Measurements from ENCODE around the gene DNER. TPM values are rescaled to one million over a fixed set of nuclear protein-coding genes. Genes with fewer than 3 reads are reported as not detected.
"Not testable (repeated sequence)": the region's sequence is repeated elsewhere in the genome, so short reads cannot be mapped to it uniquely, and the experiment has no call there.

The DNER gene
- total and polyA plus RNA-seq, 2 experiments from 2014 or later: 0.39 to 0.65 TPM

DNA sequence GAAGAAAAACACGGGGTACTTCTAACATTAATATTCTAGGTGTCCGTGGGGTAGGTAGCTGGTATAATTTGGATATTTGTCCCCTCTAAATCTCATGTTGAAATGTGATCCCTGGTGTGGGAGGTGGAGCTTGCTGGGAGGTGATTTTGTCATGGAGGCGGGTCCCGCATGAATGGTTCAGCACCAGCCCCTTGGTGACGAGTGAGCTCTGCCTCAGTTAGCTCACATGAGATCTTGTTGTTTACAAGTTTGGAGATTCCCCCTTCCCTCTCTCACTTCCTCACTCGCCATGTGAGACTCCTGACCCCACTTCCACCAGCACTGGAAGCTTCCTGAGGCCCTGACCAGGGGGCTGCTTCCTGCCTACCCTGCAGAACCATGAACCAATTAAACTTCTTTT, 35.4 kb upstream of the DNER start:
- H3K9me3 ChIP-seq (ENCODE audit: low read depth): no peaks in the 10 kb centered on the region
- no peak overlapping the region for H3K27ac ChIP-seq
- no peaks in the 10 kb centered on the region for H3F3A ChIP-seq (ENCODE audit: insufficient read depth)
- WGBS, 2 experiments (ENCODE audit: low coverage in 1 of 2, low lambda C conversion rate in 2 of 2, missing lambda C conversion rate in 2 of 2): 89 to 94% methylated on average over 6 of the region's 6 CpGs
- in situ Hi-C loops (cut with MboI): no loop called here
- H2AFZ ChIP-seq: no peak overlapping the region
- H4K20me1 ChIP-seq (ENCODE audit: insufficient read depth): no peaks in the 10 kb centered on the region
- no peaks in the 10 kb centered on the region for H3K79me2 ChIP-seq (ENCODE audit: insufficient read depth)
- no peak overlapping the region for H3K4me2 ChIP-seq (ENCODE audit: unreplicated experiment)
- no peaks in the 10 kb centered on the region for H3K36me3 ChIP-seq (ENCODE audit: low read depth)
- no peaks in the 10 kb centered on the region for H3K4me1 ChIP-seq (ENCODE audit: insufficient read depth)
- TF ChIP-seq EZH2 (IDR thresholded peaks at IDR 0.05; ENCODE audit: insufficient read depth, poor library complexity, severe bottlenecking): no peak
- no peak for TF ChIP-seq EZH2phosphoT487 (IDR thresholded peaks at IDR 0.05; ENCODE audit: insufficient read depth, low read depth)
- no peaks in the 10 kb centered on the region for H3K9me2 ChIP-seq (ENCODE audit: insufficient read depth)
- no peak for DNase-seq
- no peak overlapping the region for H3K9ac ChIP-seq
- H3K4me3 ChIP-seq: no peak overlapping the region
- no peaks in the 10 kb centered on the region for H3K27me3 ChIP-seq (replicated peaks; ENCODE audit: insufficient read depth)

- in situ Hi-C loops (cut with MboI): no loop called here
- no peaks in the 10 kb centered on the region for H3K9me2 ChIP-seq (ENCODE audit: insufficient read depth)
- no peak overlapping the region for H3K4me3 ChIP-seq
- no peak for TF ChIP-seq EZH2phosphoT487 (IDR thresholded peaks at IDR 0.05; ENCODE audit: insufficient read depth, low read depth)
- TF ChIP-seq EZH2 (IDR thresholded peaks at IDR 0.05; ENCODE audit: insufficient read depth, poor library complexity, severe bottlenecking): no peak
- H3K4me1 ChIP-seq (ENCODE audit: insufficient read depth): no peaks in the 10 kb centered on the region
- H3K9me3 ChIP-seq (ENCODE audit: low read depth): no peaks in the 10 kb centered on the region
- no peak for DNase-seq
- H3K27me3 ChIP-seq (replicated peaks; ENCODE audit: insufficient read depth): no peaks in the 10 kb centered on the region
- no peak overlapping the region for H2AFZ ChIP-seq
- no peaks in the 10 kb centered on the region for H3K36me3 ChIP-seq (ENCODE audit: low read depth)
- H3K9ac ChIP-seq: no peak overlapping the region
- no peaks in the 10 kb centered on the region for H3K79me2 ChIP-seq (ENCODE audit: insufficient read depth)
- 88 to 92% methylated on average over 3 of the region's 3 CpGs for WGBS, 2 experiments (ENCODE audit: low coverage in 1 of 2, low lambda C conversion rate in 2 of 2, missing lambda C conversion rate in 2 of 2)
- no peaks in the 10 kb centered on the region for H4K20me1 ChIP-seq (ENCODE audit: insufficient read depth)
- no peaks in the 10 kb centered on the region for H3F3A ChIP-seq (ENCODE audit: insufficient read depth)
- H3K4me2 ChIP-seq (ENCODE audit: unreplicated experiment): no peak overlapping the region
- H3K27ac ChIP-seq: no peak overlapping the region
These were observed 34.6 kb upstream of the DNER start for GRCh38 chr2:229748950-229749349.

DNA sequence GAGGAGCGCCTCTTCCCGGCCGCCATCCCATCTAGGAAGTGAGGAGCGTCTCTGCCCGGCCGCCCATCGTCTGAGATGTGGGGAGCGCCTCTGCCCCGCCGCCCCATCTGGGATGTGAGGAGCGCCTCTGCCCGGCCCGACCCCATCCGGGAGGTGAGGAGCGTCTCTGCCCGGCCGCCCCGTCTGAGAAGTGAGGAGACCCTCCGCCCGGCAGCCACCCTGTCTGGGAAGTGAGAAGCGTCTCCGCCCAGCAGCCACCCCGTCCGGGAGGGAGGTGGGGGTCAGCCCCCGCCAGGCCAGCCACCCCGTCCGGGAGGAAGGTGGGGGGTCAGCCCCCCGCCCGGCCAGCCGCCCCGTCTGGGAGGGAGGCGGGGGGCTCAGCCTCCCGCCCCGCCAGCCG, 28.3 kb upstream of the DNER start:
- 94% methylated on average over 31 of the region's 35 CpGs; no CpG with 5 or more reads in 1 of the 2 experiments for WGBS, 2 experiments (ENCODE audit: low coverage in 1 of 2, low lambda C conversion rate in 2 of 2, missing lambda C conversion rate in 2 of 2)
- H3K27ac ChIP-seq; H3K4me2 ChIP-seq (ENCODE audit: unreplicated experiment); H3K36me3 ChIP-seq (ENCODE audit: low read depth); H3K9me3 ChIP-seq (ENCODE audit: low read depth); H3K4me3 ChIP-seq; H3K9me2 ChIP-seq (ENCODE audit: insufficient read depth); in situ Hi-C loops (cut with MboI); H3K79me2 ChIP-seq (ENCODE audit: insufficient read depth); DNase-seq; H3K27me3 ChIP-seq (replicated peaks; ENCODE audit: insufficient read depth); H3K9ac ChIP-seq; H3F3A ChIP-seq (ENCODE audit: insufficient read depth); H4K20me1 ChIP-seq (ENCODE audit: insufficient read depth); H2AFZ ChIP-seq; H3K4me1 ChIP-seq (ENCODE audit: insufficient read depth): not testable (repeated sequence)

DNA sequence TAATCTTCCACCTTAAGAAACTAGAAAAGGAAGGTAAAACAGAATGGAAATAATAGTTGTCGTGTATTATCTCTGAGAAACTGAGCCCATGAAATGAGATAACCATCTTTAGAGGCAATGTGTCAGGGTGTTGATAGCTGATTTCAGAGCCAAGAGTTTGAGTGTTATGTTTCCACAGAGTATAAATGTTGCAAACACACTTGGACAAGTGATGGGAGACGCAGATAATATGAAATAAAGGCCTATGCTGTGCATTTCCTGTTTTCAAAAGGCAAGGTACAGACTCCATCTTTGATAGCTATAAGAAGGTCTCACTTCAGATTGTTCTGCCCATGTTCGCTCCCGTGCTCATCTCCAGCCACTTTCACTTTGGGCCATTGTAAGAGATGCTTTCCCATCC, 25.9 kb upstream of the DNER start:
- 69 to 71% methylated on average over 4 of the region's 4 CpGs for WGBS, 2 experiments (ENCODE audit: low coverage in 1 of 2, low lambda C conversion rate in 2 of 2, missing lambda C conversion rate in 2 of 2)
- Histone ChIP-seq H3K4me3 (no peak overlapping the region), H3K9me3 (ENCODE audit: low read depth) (no peaks in the 10 kb centered on the region), H3F3A (ENCODE audit: insufficient read depth) (no peaks in the 10 kb centered on the region), H3K27ac (no peak overlapping the region), H3K36me3 (ENCODE audit: low read depth) (no peaks in the 10 kb centered on the region), H3K9ac (no peak overlapping the region), H3K9me2 (ENCODE audit: insufficient read depth) (no peaks in the 10 kb centered on the region), H3K4me2 (ENCODE audit: unreplicated experiment) (no peak overlapping the region), H2AFZ (no peak overlapping the region), H4K20me1 (ENCODE audit: insufficient read depth) (no peaks in the 10 kb centered on the region), H3K4me1 (ENCODE audit: insufficient read depth) (no peaks in the 10 kb centered on the region), H3K79me2 (ENCODE audit: insufficient read depth) (no peaks in the 10 kb centered on the region), H3K27me3 (replicated peaks; ENCODE audit: insufficient read depth) (no peaks in the 10 kb centered on the region)
- TF ChIP-seq EZH2phosphoT487 (IDR thresholded peaks at IDR 0.05; ENCODE audit: insufficient read depth, low read depth) (no peak), EZH2 (IDR thresholded peaks at IDR 0.05; ENCODE audit: insufficient read depth, poor library complexity, severe bottlenecking) (no peak)
- DNase-seq: no peak
- in situ Hi-C loops (cut with MboI): no loop called here

- TF ChIP-seq EZH2phosphoT487 (IDR thresholded peaks at IDR 0.05; ENCODE audit: insufficient read depth, low read depth) (no peak), EZH2 (IDR thresholded peaks at IDR 0.05; ENCODE audit: insufficient read depth, poor library complexity, severe bottlenecking) (no peak)
These were observed 23.8 kb upstream of the DNER start for GRCh38 chr2:229738024-229738625.

More at GRCh38 chr2:229738024-229738625, 23.8 kb upstream of the DNER start:
- H3K36me3 ChIP-seq (ENCODE audit: low read depth): no peaks in the 10 kb centered on the region
- H3K9me3 ChIP-seq (ENCODE audit: low read depth): no peaks in the 10 kb centered on the region
- no peak overlapping the region for H2AFZ ChIP-seq
- no peak overlapping the region for H3K4me2 ChIP-seq (ENCODE audit: unreplicated experiment)
- in situ Hi-C loops (cut with MboI): no loop called here
- DNase-seq: no peak
- H3K4me3 ChIP-seq: no peak overlapping the region
- no peaks in the 10 kb centered on the region for H3K4me1 ChIP-seq (ENCODE audit: insufficient read depth)
- H3K27me3 ChIP-seq (replicated peaks; ENCODE audit: insufficient read depth): no peaks in the 10 kb centered on the region
- H3K27ac ChIP-seq: no peak overlapping the region
- H3K9me2 ChIP-seq (ENCODE audit: insufficient read depth): no peaks in the 10 kb centered on the region
- no peaks in the 10 kb centered on the region for H3F3A ChIP-seq (ENCODE audit: insufficient read depth)
- no peaks in the 10 kb centered on the region for H4K20me1 ChIP-seq (ENCODE audit: insufficient read depth)
- 65 to 67% methylated on average over 3 of the region's 3 CpGs for WGBS, 2 experiments (ENCODE audit: low coverage in 1 of 2, low lambda C conversion rate in 2 of 2, missing lambda C conversion rate in 2 of 2)
- no peaks in the 10 kb centered on the region for H3K79me2 ChIP-seq (ENCODE audit: insufficient read depth)
- no peak overlapping the region for H3K9ac ChIP-seq

All from GM23248 (cell line).